Bone marrow (tissue), 2 donors: ENCODE data around the gene CDH4.

ENCODE experiments used
- DNase-seq, 2 donors: peaks; one replicate each; lab custom pipeline; 2025; lab: John Stamatoyannopoulos, UW

CDH4 gene

DNA sequence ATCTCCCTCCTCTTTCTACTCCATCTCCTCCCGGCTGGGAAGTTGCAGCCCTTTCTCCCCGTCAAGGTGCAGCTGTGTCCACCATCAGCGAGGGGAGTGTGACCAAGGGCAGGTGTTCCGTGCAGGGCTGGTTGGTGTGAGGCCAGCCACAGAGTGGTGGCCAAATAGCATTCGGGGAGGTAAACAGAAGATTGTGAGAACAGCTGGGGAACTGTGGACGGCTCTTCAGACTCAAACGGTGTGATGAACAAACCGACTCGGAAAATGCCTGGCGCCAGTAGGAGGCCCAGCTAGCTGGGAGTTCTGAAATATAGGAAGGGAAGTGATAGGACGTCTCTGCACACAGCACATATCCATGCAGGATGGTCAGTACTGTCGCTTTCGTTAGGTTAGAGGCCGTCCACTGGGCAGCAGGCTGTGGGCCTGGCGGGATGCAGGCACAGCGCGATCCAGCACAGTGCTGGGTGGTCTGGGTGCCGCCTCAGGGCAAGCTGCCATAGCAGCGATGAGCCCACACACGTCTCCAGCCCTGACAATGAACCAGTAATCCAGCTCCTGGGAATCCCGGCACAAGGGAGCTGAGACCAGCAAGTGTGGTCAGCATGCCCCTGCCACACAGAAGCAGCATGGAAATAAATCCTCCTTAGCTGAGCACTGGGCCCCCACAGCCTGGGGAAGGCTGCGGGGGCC, 555.6 kb downstream of the CDH4 start:
- no peak for DNase-seq

GRCh38 chr20:61808447-61808846, 556.4 kb downstream of the CDH4 start:
- no peak for DNase-seq

GRCh38 chr20:61809006-61809770, 557.1 kb downstream of the CDH4 start:
- DNase-seq: no peak

DNA sequence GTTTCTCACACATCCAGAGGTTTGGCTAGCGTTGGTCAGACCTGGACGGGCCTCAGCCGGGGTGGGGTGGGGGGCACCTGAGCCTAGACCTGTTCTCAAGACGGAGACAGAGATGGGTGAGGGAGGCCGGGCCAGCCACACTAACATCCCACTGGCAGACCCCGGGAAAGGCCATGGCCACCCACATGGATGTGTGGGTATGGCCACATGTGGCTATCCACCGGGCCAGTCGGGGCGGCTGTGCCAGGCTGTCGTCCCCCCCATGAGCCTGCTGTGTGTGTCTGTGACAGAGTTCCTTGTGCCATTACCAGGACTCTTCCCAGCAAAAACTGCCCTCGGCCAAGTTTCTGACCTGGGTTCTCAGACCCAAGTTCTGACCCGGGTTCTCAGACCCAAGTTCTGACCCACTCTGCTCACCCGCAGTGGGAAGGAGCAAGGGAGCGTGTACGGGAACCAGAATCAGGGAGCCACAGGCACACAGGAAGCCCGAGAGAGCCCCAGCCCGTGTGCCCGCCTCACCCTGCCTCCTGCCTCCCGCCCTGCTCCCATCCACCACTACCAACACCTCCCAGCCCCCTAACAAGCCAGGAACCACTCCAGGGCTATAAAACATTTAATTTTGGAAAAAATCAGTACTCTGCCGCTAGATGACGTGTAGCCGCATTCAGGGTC, 558.1 kb downstream of the CDH4 start:
- DNase-seq: no peak

DNA sequence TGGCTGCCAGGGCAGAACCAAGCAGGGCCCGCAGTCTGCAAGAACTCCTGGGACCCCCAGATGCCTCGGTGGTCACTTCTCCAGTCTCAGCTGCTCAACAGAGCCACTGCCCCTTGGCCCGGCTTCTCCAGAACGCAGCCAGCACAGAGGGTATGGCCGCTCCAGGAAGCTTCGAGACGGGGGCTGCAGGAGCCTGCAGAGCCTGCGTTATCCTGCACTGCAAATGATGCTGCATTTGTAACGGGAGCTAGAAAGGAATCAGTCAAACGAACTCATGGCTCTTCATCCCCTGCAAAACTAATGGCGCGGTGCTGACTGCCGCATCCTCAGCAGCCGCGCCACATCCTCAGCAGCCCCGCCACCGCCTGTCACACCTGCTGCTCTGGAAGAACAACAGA, 558.7 kb downstream of the CDH4 start:
- no peak for DNase-seq

DNA sequence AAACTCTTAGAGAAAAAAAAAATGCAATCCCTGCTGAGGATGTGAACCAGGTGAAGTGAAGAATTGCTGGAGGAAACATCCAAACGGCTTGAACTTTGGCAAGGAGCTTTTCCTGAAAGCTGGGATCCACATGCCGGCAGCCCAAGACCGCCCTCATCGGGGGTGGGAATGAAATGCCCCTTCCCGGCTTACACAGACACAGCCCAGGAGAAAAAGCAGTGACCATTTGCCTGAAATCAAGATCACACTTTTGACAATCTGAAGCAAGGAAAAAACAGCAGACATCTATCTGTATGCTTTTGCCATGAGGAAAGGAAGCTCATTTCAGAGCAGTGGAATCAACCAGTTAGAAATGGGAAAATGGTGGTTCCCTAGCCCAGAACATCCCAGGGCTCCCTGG, 559.1 kb downstream of the CDH4 start:
- DNase-seq: no peak

DNA sequence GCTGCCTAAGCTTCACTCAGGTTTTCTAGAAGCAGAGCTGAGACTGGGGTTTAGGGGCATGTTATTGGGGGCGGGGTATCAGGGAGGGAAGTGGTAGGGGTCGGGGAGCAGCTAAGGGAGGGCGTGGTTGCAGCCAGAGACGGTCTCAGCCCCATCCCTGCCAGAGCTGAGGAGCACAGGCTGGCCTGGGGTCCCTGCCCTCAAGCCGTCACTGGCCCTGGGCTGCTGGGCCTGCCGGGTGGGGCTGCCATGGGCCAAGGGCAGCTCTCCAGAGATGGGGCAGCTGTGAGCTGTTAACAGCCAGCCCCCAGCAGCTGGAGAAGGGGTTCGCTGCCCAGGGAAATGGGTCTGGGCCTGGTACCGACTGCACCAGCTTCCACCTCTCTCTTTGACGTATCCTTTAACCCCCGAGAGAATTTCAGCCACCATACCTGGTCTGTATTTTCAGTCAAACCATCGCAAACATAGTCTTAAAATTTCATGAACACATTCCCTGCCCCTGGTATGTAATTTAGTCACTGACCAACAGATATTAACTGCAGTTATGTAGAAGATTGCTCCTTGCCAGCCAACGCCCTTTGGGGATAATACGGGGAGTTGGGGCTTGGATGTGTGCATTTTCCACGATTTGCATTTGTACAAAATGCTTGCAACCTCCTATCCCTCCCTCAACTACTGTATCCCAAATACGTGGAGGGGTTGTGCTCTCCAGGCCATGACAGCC, 560.2 kb downstream of the CDH4 start:
- DNase-seq: no peak

DNA sequence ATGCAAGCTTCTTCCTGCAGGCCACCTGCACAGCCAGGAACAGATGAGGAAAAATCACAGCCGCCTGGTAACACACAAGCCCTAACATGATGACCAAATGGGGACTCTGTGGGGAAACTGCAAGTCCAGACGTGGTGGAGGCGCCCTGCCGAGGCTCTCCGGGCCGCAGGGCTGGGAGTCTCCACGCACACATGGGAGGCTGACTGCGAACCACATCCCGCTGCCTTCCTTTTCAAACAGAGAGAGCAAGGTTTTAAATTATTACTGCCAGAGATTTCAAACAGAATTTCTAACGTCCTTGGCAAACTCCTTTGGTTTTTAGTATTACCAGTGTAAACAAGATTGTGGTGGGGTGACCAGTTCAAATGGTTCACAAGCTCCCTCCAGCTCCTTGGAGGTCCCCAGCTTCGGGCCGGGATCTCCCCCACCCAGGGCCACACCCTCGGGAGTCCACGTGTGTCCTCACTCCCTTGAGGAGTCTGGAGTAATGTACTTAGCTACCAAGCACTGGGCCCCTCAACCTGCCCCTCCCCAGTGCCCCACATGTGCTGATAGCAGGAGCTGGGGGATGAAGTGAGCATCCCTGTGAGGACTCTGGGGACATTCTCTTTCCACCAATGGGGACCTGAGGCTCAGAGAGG, 560.9 kb downstream of the CDH4 start:
- DNase-seq: no peak

GRCh38 chr20:61813791-61814190, 561.7 kb downstream of the CDH4 start:
- no peak for DNase-seq

- no peak for DNase-seq
Observed at GRCh38 chr20:61814244-61814643, 562.2 kb downstream of the CDH4 start.

DNA sequence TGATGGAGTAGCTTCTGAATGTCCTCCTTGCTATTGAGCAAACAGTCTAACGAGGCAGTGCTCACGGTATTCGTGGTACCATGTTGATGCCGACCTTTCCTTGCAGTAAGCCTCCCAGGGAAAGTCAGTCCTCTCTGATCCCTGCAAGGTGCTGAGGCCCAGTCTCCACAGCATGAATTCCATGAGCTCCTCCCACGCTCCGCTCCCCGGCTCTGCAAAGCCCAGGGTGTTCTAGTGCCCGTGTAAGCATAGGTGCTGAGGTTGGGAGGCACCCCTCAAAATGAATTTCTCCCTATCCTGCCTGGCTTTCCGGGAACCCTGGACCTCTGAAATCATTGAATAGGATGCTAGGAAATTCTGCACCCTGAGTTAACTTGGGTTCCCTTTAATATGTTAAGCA, 562.7 kb downstream of the CDH4 start:
- no peak for DNase-seq

- no peak for DNase-seq
Observed at GRCh38 chr20:61815176-61815575, 563.1 kb downstream of the CDH4 start.

- no peak for DNase-seq
Observed at GRCh38 chr20:61815678-61816077, 563.6 kb downstream of the CDH4 start.

- no peak for DNase-seq
Observed at GRCh38 chr20:61816606-61817460, 564.8 kb downstream of the CDH4 start.

- DNase-seq: no peak
Observed at GRCh38 chr20:61817575-61817974, 565.5 kb downstream of the CDH4 start.

- DNase-seq: no peak
Observed at GRCh38 chr20:61818746-61819573, 566.9 kb downstream of the CDH4 start.

DNA sequence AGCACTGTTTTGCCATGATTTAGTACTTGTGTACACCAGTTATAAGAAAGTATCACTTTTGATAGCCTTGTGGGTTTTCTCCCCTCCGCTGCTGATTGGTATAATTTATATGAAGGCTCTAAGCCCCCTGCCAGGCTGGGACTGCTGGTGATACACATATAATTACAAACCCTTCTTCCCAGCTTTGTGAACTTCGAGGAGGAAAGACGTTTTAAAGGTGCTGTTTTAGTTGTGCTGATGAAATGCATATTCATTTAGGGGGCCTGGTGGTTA, 567.4 kb downstream of the CDH4 start:
- no peak for DNase-seq

DNA sequence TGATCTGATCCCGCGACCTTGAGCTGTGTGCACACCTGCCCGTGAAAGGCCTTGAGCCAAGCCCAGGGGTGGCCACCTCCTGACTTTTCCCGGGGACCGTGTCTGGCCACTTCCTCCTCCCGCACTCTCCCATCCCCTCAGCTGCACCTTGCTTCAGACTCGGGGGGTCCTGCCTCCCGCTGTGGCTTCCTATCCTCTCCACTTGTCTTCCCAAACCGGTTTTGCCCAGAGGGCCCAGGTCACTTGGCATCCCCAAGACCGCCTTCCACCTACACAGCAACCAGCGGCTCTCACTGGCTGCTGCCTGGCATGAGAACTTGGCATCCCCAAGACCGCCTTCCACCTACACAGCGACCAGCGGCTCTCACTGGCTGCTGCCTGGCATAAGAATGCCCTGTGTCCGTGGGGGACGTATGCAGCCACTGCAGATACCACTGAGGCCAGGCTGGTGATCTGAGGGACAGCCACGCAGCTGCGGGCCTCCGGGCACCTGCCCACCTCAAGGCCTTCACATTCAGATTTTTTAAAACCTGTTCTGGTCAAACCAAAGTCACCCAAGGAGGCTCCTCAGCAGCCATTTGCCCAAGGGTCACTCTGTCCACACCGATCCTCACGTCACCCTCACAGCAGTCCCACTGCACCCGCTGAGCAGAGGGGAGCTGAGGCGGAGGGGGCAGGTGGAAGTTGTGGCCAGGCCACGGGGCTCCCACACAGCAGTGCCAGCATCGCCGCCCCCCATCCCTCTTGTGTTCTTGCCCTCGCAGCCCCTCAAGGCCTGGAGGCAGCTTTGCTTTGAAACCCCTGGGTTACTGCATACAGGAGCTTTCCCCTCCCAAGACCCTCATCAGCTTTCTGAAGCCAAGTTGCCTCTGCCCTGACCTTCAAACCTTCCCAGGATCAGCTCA, 568.1 kb downstream of the CDH4 start:
- no peak for DNase-seq

- DNase-seq: no peak
Observed at GRCh38 chr20:61821735-61822134, 569.7 kb downstream of the CDH4 start.
